Left ventricle myocardium inferior (tissue), 1 donor: ENCODE measurements around the gene RMI2. TPM values are rescaled to one million over a fixed set of nuclear protein-coding genes. Genes with fewer than 3 reads are reported as not detected.

Source experiments
- DNase-seq: peaks from one replicate; pipeline ENCODE4 v3.0.0-alpha.2; 2020
- H3K27ac ChIP-seq: fragments of 200-600 bp; replicated peaks from 2 replicates; pipeline ENCODE4 v1.8.0; 2021
- H3K27me3 ChIP-seq: fragments of 200-600 bp; 2 replicates; pipeline ENCODE4 v1.8.0; 2021; ENCODE audit warnings: low read depth
- H3K36me3 ChIP-seq: fragments of 200-600 bp; 2 replicates; pipeline ENCODE4 v1.8.0; 2021
- H3K4me1 ChIP-seq: fragments of 200-600 bp; 2 replicates; pipeline ENCODE4 v1.8.0; 2021
- H3K4me3 ChIP-seq: fragments of 200-600 bp; 2 replicates; pipeline ENCODE4 v1.8.0; 2021; ENCODE audit warnings: mild to moderate bottlenecking, moderate library complexity
- H3K9me3 ChIP-seq: fragments of 200-600 bp; replicated peaks from 2 replicates; pipeline ENCODE4 v1.8.0; 2021
- intact Hi-C: fragments of 100-400 bp; cut with micrococcal nuclease; formaldehyde crosslinking; loops from one replicate; pipeline ENCODE4 v1.11.0; 2022
- total RNA-seq: library from RNA; stranded (reverse); fragmentation: NEBNext Ultra II Directional; extraction: Animal tissue kit (Norgen Biotek cat#: 25700); gene quantifications from one replicate; pipeline ENCODE4 v1.2.1, GENCODE V29; 2021
- TF ChIP-seq, protein P1 (sequence below): fragments of 200-600 bp; IDR thresholded peaks from 2 replicates; pipeline ENCODE4 v1.8.0; 2021; ENCODE audit warnings: antibody characterized with exemption, mild to moderate bottlenecking, borderline replicate concordance
- donor health status: DM: no; HTN: yes; CAD: no; lungs with severe emphysema.

The RMI2 gene
- total RNA-seq, 1 donor from 2014 or later, result 0.60 TPM

GRCh38 chr16:11355862-11356261, 10.6 kb downstream of the RMI2 start:
- intact Hi-C loops, result loop anchor here (10.0 kb wide), 2 partner anchors 101 to 381 kb away; partner anchors contain the start of gene SOCS1
- Histone ChIP-seq H3K27me3 (no peaks in the 10 kb centered on the region), H3K4me1 (peaks cover 32% of the 10 kb centered on the region), H3K4me3 (no peak overlapping the region), H3K27ac (no peak overlapping the region), H3K9me3 (no peaks in the 10 kb centered on the region), H3K36me3 (no peaks in the 10 kb centered on the region)
- DNase-seq, result no peak
- TF ChIP-seq, protein P1, sequence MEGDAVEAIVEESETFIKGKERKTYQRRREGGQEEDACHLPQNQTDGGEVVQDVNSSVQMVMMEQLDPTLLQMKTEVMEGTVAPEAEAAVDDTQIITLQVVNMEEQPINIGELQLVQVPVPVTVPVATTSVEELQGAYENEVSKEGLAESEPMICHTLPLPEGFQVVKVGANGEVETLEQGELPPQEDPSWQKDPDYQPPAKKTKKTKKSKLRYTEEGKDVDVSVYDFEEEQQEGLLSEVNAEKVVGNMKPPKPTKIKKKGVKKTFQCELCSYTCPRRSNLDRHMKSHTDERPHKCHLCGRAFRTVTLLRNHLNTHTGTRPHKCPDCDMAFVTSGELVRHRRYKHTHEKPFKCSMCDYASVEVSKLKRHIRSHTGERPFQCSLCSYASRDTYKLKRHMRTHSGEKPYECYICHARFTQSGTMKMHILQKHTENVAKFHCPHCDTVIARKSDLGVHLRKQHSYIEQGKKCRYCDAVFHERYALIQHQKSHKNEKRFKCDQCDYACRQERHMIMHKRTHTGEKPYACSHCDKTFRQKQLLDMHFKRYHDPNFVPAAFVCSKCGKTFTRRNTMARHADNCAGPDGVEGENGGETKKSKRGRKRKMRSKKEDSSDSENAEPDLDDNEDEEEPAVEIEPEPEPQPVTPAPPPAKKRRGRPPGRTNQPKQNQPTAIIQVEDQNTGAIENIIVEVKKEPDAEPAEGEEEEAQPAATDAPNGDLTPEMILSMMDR, result no peak

GRCh38 chr16:11356573-11357331, 11.5 kb downstream of the RMI2 start:
- Histone ChIP-seq H3K9me3 (no peaks in the 10 kb centered on the region), H3K27ac (peak overlapping the region; percentile 88), H3K4me1 (peaks cover 41% of the 10 kb centered on the region), H3K4me3 (no peak overlapping the region), H3K36me3 (no peaks in the 10 kb centered on the region), H3K27me3 (no peaks in the 10 kb centered on the region)
- DNase-seq, result peak; percentile 63
- intact Hi-C loops, result loop anchor here (10.0 kb wide), 2 partner anchors 102 to 382 kb away; partner anchors contain the start of gene SOCS1
- TF ChIP-seq, protein P1, result peak; percentile 67

DNA sequence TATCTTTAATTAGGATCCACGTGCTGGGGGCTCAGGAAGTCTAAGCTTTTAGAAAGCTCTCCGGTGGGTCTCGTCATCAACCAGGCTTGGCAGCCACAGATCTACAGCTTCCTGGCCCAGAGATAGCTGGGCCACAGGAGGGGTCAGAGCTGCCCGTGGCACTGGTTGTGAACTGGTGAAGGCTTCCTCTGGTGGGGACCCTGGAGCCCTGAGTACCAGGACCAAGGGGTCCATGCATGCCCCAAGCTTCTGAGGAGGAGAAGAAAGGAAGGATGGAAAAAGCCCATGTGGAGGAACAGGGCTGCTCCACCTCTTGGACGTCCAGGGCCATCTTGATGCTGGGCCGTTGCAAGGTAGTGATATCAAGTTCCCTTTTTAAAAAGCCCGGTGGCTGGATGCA, 13.3 kb downstream of the RMI2 start:
- no peaks in the 10 kb centered on the region for H3K9me3 ChIP-seq
- H3K4me3 ChIP-seq, result no peak overlapping the region
- H3K36me3 ChIP-seq, result no peaks in the 10 kb centered on the region
- H3K27ac ChIP-seq, result peak overlapping the region; percentile 12
- H3K4me1 ChIP-seq, result peaks cover 55% of the 10 kb centered on the region
- TF ChIP-seq, protein P1, result no peak
- intact Hi-C loops, result loop anchor here (10.0 kb wide), 2 partner anchors 104 to 384 kb away; partner anchors contain the start of gene SOCS1
- no peaks in the 10 kb centered on the region for H3K27me3 ChIP-seq
- DNase-seq, result no peak

DNA sequence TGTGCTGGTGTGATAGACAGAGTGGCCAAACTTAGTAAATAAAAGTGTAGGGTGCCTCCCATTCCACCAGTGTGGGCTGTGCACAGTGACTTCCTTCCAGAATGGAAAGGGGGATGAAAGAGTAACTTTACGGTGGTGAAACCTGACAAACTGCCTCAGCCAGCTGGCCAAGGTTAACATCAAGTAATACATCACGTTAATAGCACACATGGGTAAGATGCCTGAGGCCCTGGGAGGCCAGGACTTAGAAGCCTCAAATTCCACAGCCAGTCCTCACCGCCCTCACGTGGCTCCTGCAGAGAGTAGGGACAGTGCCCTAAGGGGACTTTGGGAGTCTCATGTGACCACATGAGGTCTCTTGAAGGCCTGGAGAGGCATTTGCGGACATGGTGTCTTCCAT, 14.1 kb downstream of the RMI2 start:
- no peaks in the 10 kb centered on the region for H3K9me3 ChIP-seq
- intact Hi-C loops, result loop anchor here (10.0 kb wide), 2 partner anchors 105 to 385 kb away; partner anchors contain the start of gene SOCS1
- peaks cover 60% of the 10 kb centered on the region for H3K4me1 ChIP-seq
- no peak overlapping the region for H3K27ac ChIP-seq
- H3K27me3 ChIP-seq, result no peaks in the 10 kb centered on the region
- no peaks in the 10 kb centered on the region for H3K36me3 ChIP-seq
- no peak for DNase-seq
- TF ChIP-seq, protein P1, result no peak
- H3K4me3 ChIP-seq, result no peak overlapping the region

DNA sequence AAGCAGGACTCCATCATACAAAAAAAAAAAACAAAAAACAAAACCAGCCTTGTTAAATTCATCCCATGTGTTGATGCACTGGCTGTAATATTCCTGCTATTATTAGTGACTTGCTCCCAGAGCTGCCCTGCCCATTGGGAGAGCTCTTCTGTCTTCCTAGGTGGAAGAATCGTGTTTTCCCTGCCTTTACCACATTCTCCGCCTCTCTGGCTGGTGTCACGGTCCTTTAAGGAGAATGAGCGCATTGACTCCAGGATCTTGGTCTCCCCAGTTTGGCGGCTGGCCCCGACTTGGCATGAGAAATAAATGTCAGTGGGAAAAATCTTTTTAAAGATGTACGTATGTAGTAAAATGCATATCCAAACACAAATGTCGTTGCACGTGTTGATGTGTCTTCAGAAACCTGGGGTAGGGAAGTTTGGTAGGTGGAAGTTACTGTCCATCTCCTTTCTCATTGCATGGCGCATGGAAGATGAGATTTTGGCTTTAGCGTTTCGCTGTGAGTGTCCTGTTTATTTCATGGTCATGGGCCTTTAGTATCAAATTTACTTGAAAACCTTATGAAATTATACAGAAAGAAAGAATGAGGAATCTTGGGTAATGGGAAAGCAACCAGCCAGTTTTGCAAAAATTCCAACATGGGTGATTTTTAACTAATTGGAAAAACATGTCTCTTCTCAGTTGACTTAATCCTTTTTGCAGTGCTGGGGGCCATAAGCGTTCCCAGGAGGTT, 15.5 kb downstream of the RMI2 start:
- TF ChIP-seq, protein P1, result no peak
- H3K27me3 ChIP-seq, result no peaks in the 10 kb centered on the region

More for the DNA sequence above, 15.5 kb downstream of the RMI2 start:
- intact Hi-C loops, result no loop called here
- DNase-seq, result no peak
- no peaks in the 10 kb centered on the region for H3K9me3 ChIP-seq
- H3K36me3 ChIP-seq, result no peaks in the 10 kb centered on the region
- H3K4me3 ChIP-seq, result no peak overlapping the region
- no peak overlapping the region for H3K27ac ChIP-seq
- H3K4me1 ChIP-seq, result peaks cover 67% of the 10 kb centered on the region
